ENCODE measurements around the gene SGIP1. TPM values are rescaled to one million over a fixed set of nuclear protein-coding genes. Genes with fewer than 3 reads are reported as not detected.
"Not testable (repeated sequence)": the region's sequence is repeated elsewhere in the genome, so short reads cannot be mapped to it uniquely, and the experiment has no call there.

Gene SGIP1
- total RNA-seq, 1 experiment from 2014 or later: not detected

DNA sequence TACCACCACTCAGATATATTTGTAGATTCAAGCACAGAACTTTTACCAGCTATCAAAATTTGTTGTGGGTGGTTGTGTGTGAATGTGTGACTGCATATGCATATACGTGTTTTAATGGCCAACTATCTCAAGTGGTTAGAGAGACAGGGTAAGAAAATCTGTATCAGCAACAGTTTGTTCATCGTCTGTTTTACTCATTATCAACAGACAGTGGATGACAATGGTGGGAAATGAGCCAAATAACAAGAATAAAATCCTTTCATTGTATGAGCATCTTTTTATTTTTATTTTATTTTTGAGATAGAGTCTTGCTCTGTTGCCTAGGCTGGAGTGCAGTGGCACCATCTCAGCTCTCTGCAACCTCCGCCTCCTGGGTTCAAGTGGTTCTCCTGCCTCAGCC, 195.6 kb downstream of the SGIP1 start:
- no peak for DNase-seq (ENCODE audit: low read depth)

DNA sequence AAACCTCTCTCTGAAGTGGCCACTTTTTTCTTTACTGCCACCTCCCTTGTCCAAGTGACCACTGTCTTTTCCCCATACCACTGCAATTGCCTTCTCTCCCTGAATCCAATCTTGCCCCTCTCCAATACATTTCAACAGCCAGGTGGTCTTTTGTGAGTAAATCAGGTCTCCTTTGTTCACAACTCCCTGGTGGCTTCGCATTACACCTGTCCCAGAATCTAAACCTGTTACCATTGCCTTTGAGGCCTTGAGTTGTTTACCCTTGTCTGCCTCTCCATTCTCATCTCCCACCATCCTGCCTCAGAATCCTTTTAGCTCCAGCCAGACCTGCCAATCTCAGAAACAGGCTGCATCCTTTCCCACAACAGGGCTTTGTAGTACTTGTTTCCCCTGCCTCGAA, 196.5 kb downstream of the SGIP1 start:
- no peak for DNase-seq (ENCODE audit: low read depth)

DNA sequence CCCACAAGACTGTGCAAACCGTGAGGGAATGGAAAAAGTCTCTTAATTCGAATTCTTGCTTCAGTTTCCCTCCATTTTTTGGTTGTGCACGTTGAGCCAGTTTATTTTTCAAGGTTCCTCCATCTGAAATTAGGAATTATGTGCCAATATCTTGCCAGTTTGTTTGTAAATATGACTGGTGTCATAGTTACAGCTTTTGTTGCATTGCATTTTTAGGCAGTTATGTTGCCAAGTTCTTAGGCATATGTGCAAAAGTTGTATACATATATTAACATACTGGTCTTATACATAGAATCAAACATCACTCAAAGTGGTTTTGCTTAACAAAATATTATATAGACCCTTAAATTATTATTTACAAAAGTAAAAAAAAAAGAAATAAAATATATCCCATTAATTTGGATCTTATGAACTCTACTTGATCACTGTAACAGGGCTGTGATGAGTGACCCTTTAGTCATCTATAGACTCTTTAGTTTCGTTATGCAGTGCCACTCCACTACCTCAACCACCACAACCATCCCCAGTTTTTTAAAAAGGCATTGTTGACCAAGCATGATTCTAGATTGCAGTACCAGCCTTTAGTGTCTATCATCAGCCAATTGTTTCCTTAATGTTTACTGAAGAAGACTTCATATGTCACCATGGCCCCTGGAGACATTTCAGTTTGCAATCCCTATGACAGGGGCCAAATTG, 197.4 kb downstream of the SGIP1 start:
- DNase-seq (ENCODE audit: low read depth): no peak

DNA sequence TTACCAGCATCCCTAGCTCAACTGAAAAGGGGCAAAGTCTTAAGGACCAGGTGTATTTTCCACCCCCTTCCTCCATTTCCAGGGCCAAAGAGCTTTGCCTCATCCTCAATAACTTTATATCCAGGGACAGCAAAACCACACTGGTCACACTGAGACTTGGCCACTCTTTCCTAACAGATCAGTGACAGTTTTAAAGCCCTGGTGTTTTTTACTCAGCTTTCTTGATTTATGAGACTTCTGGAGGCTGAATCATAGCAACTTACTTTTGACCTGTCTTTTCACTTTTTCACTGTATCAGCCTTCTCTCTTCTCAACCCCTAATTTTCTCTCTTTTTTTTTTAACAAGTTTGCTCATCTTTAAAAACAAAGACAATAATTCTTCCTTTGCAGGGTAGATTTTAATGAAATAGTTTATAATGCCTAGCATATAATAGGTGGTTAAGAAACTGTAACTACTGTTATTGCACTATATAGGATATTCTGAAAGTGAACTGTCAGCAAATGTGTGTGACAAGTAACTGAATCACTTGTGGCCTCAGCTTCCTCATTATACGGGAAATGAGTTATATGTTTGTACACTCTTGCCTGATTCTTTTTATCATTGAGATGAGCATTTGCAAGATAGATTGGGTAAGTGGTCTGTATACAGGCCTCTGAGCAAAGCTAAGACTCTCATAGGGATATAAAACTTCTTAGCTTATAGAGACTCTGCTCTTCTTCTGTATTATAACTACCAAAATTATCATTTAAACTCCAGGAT, 198.6 kb downstream of the SGIP1 start:
- peak; percentile 28 for DNase-seq (ENCODE audit: low read depth)

DNA sequence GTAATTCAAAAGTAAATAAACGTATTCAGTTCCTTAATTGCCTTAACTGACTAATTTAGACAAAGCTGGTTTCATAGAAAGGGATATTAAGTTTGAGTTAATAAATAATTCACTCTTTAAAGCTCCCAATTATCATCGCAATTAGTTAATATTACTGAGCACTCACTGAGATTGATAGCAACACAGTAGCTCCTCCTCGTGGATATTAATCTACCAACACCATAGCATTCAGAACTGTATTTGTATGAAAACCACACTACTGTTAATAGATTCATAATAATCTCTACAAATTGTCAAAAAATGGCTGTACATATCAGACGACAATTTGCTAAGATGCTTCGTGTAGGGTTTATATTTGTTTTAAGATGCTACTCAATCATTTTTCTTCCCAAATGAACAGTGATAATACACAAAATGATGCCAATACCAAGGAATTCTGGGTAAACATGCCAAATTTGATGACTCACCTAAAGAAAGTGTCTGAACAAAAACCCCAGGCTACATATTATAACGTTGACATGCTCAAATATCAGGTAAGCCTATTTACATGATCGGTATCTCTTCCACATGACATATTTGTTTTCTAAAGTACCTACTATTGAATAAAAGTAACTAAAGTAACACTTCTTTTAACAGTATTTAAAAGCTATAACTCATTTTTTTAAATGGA, 199.5 kb downstream of the SGIP1 start:
- peak; percentile 22 for DNase-seq (ENCODE audit: low read depth)

DNA sequence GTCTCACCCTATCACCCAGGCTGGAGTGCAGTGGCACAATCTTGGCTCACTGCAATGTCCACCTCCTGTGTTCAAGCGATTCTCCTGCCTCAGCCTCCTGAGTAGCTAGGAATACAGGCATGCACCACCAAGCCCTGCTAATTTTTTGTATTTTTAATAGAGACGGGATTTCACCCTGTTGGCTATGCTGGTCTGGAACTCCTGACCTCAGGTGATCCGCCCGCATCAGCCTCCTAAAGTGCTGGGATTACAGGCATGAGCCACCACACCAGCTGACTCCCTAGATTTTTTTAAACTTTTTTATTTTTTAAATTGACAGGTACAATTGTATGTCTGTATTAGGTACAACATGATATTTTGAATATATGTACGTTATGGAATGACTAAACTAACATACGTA, 200.6 kb downstream of the SGIP1 start:
- DNase-seq (ENCODE audit: low read depth): not testable (repeated sequence)

DNA sequence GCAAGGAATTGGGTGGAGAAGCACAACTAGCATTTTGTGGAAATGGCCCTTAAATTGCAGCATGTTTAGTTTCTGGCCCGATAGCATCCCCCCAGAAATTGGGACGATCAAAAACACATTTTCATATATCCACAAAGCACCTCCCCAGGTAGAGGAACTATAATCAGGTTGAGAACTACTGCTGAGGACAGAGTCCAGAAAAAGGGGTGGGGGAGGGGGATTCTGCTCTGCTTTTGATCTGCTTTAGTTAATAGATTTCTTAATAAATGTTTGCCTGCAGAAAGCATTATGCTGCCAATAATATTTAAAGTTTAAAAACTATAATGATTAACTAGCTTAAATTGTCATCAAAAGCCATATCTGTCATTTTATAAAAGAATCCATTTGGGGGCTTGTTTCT, 203.9 kb downstream of the SGIP1 start:
- no peak for DNase-seq (ENCODE audit: low read depth)

DNA sequence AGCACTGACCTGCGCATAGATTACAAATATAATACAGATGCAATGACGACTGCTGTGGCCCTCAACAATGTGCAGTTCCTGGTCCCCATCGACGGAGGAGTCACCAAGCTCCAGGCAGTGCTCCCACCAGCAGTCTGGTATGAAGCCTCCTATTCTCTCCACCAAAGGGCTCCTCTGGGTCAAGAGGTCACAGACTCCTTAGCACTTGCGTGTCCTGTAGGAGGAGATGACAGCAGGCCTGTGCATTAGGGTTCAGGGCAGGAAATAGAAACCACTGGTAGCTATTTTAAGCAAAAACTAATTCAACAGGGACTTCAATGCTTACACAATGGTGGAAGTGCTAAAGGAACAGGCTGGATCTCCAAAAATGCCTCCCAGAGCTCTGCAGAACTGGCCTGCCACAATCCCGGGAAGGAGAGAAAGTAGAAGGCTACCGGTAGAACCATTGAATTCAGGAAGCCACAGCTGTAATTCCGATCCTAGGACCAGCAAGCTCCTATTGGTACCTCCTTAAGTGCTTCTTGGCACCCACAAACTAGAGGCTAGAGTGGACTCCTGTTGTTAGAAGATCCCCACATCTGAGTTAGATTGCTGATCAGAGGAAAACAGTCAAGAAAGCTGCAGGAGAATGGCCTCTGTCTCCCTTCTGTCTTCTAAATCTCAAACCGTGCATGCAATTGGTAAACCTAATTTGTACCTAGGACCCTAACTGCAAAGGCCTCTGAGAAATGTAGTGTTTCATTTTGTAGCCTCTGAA, 205.6 kb downstream of the SGIP1 start:
- DNase-seq (ENCODE audit: low read depth): no peak

DNA sequence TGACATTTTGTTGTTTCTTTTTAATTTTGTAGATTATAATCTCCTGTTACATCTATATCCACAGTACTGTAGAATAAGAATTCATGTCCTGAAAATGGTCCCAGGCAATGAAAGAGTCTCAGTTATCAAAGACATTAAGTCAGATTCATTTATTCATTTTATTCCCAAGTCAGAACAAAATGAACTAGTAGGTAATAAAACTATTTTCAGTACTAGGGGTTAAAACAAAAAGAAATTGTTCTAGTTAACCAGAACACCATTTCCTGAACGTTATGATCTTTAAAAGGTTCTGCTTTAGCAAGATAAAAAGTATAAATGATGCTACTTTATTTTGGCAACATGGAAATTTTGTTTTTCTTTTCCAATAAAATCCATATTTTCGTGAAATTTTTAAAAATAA, 211.5 kb downstream of the SGIP1 start:
- no peak for DNase-seq (ENCODE audit: low read depth)

DNA sequence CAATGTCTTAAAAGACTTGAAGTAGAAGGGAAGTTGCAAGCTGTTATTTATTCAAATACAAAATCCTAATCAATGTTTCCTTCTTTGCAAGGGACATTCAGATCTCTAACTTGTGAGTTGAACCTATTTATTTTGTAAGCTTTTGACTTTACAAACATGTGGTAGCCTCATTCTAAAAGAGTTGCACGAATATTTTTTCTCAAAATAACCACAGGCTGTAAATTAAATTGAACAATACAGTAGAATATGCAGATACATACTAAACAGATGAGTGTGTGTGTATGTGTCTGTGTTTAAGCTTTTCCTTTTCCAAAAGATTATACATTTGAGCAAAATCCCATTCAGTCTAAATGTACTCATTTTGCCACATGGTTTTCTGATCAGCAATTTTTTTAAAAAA, 213.5 kb downstream of the SGIP1 start:
- no peak for DNase-seq (ENCODE audit: low read depth)

DNA sequence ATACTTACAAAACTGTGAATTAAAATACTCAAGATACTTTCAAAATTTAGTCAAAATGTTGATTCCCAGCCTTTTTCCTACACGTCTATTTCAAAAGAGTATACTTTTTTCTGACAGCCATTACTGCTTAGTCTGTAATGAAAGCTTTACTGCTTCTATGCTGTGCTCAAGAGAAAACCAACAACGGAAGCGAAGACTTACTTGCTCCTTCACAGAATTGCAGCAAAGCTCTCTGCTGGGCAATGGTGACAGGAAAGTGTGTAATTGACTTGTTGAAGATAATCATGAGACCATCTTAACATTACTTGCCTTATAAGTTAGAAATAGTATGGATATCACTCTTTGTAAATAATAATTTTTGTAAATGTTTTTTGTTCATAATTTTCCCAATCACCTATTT, 216.6 kb downstream of the SGIP1 start:
- no peak for DNase-seq (ENCODE audit: low read depth)

DNA sequence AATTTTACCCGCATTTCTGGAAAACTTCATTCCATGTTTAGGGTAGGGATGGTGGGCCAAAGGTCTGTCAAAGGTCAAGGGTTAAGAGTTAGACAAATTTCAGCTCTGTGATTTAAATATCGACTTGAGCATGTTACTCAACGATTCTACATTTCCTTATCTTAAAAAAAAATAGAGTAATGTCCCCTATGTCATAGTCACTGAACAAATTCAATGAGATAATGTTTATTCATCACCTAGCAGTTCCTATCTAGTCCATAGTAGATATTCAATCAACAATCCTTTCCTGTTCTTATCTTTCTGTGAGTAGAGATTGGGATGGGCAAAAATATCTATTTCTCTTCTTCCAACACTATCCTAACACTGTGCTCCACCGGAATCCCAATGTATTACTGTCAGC, 217.2 kb downstream of the SGIP1 start:
- no peak for DNase-seq (ENCODE audit: low read depth)

DNA sequence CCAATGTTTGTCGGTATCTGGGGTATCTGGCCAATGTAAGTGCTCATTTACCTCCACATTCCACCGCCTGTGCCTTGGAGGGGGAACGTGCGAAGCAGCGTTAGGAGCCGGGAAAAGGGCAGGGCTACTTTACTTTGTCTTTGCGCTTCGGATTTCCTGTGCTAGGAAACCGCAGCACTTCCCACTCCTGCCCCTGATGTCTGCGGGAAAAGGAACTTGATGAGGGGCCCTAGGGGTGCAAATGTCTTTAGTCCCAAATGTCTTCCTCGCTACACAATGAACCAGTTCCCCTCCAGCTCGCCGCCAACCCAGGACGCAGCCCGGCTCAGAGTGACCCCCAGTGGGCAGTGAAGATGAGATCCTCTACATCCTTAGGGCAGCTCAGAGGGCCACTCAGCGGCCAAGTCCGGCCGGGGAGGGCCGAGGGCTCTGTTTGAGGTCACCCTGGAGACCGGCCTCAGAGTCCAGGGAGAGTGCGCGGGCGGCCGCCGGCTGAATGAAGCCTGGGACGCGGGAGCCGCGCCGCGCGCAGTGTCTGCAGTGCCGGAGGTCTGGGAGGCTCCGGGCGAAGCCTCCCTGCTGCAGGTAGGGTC, 218.1 kb downstream of the SGIP1 start, which contains the start of gene DYNLT5:
DYNLT5 (plus strand) TSS at position 460 of the 593 bp plus-strand sequence. CDS start 2,200 bp downstream, outside the sequence.
- peak; percentile 7 for DNase-seq (ENCODE audit: low read depth)

DNA sequence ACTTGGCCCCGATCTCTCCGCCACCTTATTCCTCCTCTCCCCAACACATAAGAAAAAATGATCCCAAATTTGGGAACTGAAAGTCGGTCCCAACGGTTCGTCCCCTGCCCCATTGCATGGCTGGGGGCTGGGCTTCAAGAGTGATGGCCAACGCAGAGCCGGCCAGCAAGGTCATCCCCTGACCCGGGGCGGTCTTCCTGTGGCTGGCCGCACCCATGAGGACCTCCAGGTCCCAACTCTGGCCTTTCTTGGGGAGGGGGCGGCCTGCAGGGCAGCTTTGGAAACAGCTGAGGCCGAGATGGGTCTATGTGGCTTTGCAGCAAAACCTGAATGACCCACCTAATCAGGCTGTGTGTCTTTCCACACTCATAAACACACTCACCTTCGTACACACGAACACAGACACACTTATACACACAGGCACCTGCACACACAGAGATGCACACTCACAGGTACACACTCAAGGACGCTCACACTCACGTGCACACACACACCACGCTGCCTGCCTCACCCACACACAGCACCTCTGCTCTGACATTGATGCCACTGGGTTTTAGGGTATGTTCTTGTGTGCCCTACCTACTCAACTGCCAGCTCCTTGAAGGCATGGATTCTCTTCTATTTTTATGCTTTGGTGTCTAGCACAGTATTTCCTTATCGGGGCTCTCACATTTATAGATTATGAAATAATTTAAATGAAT, 218.9 kb downstream of the SGIP1 start:
- DNase-seq (ENCODE audit: low read depth): no peak

DNA sequence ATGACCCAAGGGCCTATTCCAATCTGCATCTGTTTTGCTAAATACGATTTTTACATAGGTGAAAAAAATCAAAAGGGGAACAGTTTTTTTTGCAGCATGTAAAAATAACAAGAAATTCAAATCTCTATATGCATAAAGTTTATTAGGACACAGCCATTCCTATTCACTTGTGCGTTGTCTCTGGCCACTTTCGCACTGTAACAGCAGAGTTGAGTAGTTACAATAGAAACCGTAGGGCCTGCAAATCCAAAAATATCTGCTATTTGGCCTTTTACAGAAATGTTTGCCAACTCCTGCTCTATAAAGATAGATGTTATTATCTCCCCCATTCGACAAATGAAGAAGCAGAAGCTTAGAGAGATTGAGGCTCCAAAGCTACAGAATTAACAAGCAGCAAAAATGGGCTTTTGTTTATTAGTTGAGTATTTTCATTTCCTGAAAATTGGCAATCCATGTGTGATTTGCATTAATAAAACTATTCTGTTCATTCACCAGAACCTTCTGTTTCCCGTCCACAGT, 223.8 kb downstream of the SGIP1 start:
- DNase-seq (ENCODE audit: low read depth): no peak

DNA sequence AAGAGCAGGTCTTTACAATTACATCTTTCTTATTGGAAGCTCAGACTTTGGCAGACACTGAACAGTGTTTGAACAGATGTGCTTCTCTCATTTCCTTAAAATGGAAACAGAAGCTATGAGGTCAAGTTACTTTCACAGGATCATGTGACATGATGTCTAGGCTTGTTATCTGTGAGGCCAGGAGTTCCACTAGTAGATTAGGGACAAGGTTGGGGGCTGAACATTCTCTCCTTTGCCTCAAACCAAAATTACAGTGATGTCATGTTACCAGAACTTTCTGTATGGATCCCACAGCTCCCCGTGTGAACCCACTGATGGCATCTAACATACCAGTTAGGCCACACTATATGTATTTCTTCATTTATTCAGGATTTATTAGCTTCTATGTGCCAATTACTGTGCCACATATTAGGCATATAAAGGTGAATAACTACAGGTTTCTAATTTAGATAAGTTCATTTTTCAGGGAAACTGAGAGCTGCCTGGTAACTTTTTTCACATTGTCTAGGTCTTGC, 224.3 kb downstream of the SGIP1 start:
- DNase-seq (ENCODE audit: low read depth): no peak

DNA sequence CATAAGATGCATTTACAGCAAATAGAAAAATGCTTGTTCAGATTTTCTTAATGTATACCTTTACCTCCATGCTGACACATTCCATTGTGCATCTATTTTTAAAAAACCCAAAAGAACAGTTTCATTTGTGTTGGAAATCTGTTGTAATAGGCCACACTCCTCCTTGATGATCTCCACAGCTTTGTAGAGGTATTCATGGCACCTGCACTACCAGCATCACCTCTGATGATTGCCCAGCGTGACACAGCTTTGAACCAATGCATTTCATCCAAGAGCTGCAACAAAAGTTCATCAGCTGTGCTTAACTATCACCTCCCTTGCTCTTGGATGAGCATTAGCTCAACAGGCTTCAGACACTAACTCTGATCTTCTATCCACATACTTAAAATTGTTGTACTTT, 226.6 kb downstream of the SGIP1 start:
- DNase-seq (ENCODE audit: low read depth): no peak

DNA sequence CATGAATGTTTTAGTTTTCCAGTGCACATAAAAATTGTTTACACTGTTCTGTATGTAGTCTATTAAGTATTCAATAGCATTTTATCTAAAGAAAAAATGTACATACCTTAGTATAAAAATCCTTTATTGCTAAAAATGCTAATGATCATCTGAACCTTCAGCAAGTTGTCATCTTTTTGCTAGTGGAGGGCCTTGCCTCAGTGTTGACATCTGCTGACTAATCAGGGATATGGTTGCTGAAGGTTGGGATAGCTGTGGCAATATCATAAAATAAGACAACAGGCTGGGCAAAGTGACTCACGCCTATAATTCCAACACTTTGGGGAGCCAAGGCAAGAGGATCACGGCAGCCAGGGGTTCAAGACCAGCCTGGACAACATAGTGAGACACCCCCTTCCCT, 227.3 kb downstream of the SGIP1 start:
- no peak for DNase-seq (ENCODE audit: low read depth)

DNA sequence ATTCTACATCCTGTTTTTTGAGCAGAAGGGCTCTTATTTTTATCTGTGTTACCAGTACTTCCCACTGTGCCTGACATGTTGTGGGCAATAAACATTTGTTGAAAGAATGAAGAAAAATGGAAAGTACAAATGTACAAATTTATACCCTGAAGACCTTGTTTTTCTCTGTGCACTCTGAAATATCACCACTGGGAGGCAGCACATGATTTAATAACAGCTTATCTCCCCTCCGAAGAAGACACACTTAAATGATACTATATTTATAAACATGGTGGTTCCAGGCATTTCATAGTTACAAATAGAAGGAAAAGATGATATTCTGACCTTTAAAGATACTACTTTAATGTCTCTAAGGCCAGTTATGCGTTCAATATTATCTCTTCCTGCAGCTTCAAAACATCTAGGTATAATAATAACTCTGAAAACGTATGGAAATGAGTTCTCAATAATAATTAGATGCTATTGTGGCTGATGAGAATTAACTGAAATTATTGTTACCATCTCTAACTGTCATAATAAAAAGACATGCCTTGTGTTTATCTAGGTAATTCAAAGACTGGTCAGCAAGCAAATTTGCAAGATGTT, 231.1 kb downstream of the SGIP1 start:
- DNase-seq (ENCODE audit: low read depth): peak; percentile 29

DNA sequence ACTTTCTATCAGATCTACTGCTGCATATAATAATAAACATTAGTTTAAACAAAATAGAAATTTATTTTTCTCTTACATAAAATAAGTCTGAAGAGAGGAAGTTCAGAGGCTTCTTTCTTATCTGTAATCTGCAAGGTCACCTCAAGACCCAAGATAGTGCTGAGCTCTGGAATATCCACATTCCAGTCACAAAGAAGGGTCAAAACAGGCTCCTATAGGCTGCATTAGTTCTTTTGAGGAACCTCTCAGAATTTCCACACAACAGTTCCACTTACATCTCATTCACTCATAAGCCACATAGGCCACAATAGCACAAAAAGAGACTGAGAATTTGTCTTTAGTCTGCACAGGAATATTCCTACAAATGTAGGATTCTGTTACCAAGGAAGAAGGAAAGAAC, 233.7 kb downstream of the SGIP1 start:
- DNase-seq (ENCODE audit: low read depth): no peak
